Sigmoid colon (tissue), 4 donors: Measurements from ENCODE around the gene SPTBN5.

Experiments used
- EP300 ChIP-seq, 4 donors: sonication (generic); formaldehyde crosslinking; IDR thresholded peaks; one replicate each; pipeline ENCODE4 v1.6.1; 2017; ENCODE audit warnings: antibody characterized with exemption in 4 of 4
- TF ChIP-seq, protein P1 (sequence below), 4 experiments: fragments of 450-650 bp in 3 of 4; fragments of 200-600 bp in 1 of 4; IDR thresholded peaks; one replicate each; pipeline ENCODE4 v1.5.1; 2016 to 2019; ENCODE audit warnings: antibody characterized with exemption in 4 of 4, mild to moderate bottlenecking in 3 of 4, moderate library complexity in 2 of 4

DNA sequence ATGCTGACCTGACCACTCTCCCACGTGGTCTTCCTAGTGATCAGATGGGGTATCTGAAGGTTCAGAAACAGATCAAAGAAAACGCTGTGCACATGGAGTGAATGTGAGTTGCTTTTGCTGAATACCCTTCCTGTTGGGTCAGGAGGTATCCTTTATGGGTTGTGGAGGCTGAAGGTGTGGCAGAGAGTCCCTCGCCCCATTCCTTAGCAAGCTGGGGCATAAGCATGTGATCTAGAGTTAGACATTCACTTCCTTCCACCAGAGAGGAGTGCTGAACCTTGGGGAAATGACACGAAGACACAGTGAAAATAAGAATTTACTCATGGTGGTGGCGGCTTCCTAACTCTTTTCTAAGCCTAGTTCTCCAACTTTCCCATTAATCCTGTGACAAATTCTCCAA lies 27.8 kb upstream of the SPTBN5 start:
- no peak for TF ChIP-seq EP300 (IDR thresholded peaks at IDR 0.05)
- TF ChIP-seq, protein P1, sequence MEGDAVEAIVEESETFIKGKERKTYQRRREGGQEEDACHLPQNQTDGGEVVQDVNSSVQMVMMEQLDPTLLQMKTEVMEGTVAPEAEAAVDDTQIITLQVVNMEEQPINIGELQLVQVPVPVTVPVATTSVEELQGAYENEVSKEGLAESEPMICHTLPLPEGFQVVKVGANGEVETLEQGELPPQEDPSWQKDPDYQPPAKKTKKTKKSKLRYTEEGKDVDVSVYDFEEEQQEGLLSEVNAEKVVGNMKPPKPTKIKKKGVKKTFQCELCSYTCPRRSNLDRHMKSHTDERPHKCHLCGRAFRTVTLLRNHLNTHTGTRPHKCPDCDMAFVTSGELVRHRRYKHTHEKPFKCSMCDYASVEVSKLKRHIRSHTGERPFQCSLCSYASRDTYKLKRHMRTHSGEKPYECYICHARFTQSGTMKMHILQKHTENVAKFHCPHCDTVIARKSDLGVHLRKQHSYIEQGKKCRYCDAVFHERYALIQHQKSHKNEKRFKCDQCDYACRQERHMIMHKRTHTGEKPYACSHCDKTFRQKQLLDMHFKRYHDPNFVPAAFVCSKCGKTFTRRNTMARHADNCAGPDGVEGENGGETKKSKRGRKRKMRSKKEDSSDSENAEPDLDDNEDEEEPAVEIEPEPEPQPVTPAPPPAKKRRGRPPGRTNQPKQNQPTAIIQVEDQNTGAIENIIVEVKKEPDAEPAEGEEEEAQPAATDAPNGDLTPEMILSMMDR (IDR thresholded peaks at IDR 0.05): no peak
